ENCODE results near the gene WDR81.

The WDR81 gene

GRCh38 chr17:1744551-1745512, 20.3 kb downstream of the WDR81 start:
- no peak for DNase-seq
- Mint-ChIP-seq H3K4me1 (peaks cover 18% of the 10 kb centered on the region), H3K36me3 (ENCODE audit: low read depth) (no peaks in the 10 kb centered on the region), H3K9me3 (peaks cover 15% of the 10 kb centered on the region), H3K27ac (no peak overlapping the region), H3K4me3 (no peak overlapping the region), H3K27me3 (ENCODE audit: low read depth, poor library complexity) (peaks cover 7% of the 10 kb centered on the region)
- no peak for TF ChIP-seq CTCF (IDR thresholded peaks at IDR 0.05)

GRCh38 chr17:1745513-1746020, 21.1 kb downstream of the WDR81 start:
- DNase-seq, result no peak
- H3K27me3 Mint-ChIP-seq (ENCODE audit: low read depth, poor library complexity), result peaks cover 7% of the 10 kb centered on the region
- H3K27ac Mint-ChIP-seq, result no peak overlapping the region
- peaks cover 15% of the 10 kb centered on the region for H3K9me3 Mint-ChIP-seq
- H3K36me3 Mint-ChIP-seq (ENCODE audit: low read depth), result no peaks in the 10 kb centered on the region
- no peak overlapping the region for H3K4me3 Mint-ChIP-seq
- peaks cover 19% of the 10 kb centered on the region for H3K4me1 Mint-ChIP-seq
- TF ChIP-seq CTCF (IDR thresholded peaks at IDR 0.05), result no peak

GRCh38 chr17:1746975-1747543, 22.6 kb downstream of the WDR81 start:
- Mint-ChIP-seq H3K4me1 (peaks cover 23% of the 10 kb centered on the region), H3K27ac (no peak overlapping the region), H3K36me3 (ENCODE audit: low read depth) (no peaks in the 10 kb centered on the region), H3K9me3 (peaks cover 6% of the 10 kb centered on the region), H3K4me3 (no peak overlapping the region), H3K27me3 (ENCODE audit: low read depth, poor library complexity) (peaks cover 7% of the 10 kb centered on the region)
- no peak for TF ChIP-seq CTCF (IDR thresholded peaks at IDR 0.05)
- DNase-seq, result no peak

- Mint-ChIP-seq H3K27ac (no peak overlapping the region), H3K9me3 (no peaks in the 10 kb centered on the region), H3K36me3 (ENCODE audit: low read depth) (no peaks in the 10 kb centered on the region), H3K4me3 (no peak overlapping the region), H3K4me1 (peaks cover 39% of the 10 kb centered on the region), H3K27me3 (ENCODE audit: low read depth, poor library complexity) (peaks cover 11% of the 10 kb centered on the region)
- no peak for TF ChIP-seq CTCF (IDR thresholded peaks at IDR 0.05)
- no peak for DNase-seq
Measured at GRCh38 chr17:1750628-1751027, 26.1 kb downstream of the WDR81 start.

- no peaks in the 10 kb centered on the region for H3K36me3 Mint-ChIP-seq (ENCODE audit: low read depth)
- no peak for TF ChIP-seq CTCF (IDR thresholded peaks at IDR 0.05)
- H3K4me3 Mint-ChIP-seq, result no peak overlapping the region
- peaks cover 14% of the 10 kb centered on the region for H3K27me3 Mint-ChIP-seq (ENCODE audit: low read depth, poor library complexity)
- no peaks in the 10 kb centered on the region for H3K9me3 Mint-ChIP-seq
- peaks cover 48% of the 10 kb centered on the region for H3K4me1 Mint-ChIP-seq
- DNase-seq, result no peak
- peak overlapping the region; percentile 36 for H3K27ac Mint-ChIP-seq
Measured at GRCh38 chr17:1752425-1753262, 28.1 kb downstream of the WDR81 start.
